Transverse colon (tissue), 4 donors: ENCODE data around the gene KNSTRN. TPM values are rescaled to one million over a fixed set of nuclear protein-coding genes. Genes with fewer than 3 reads are reported as not detected.
A peak's percentile ranks its signal among the peaks of the same experiment; 100 is the strongest.

Source experiments
- DNase-seq: peaks from one replicate; pipeline ENCODE4 v3.0.0-alpha.2; 2019
- H3K27ac ChIP-seq, 4 donors: fragments of 200-600 bp; sonication (generic); 2 replicates each; pipeline ENCODE4 v1.5.1; 2016 to 2018; ENCODE audit warnings: inconsistent platforms in 4 of 4
- H3K27me3 ChIP-seq: fragments of 200-600 bp; sonication (generic); 2 replicates; pipeline ENCODE4 v1.5.1; 2017; ENCODE audit warnings: inconsistent platforms
- H3K36me3 ChIP-seq, 4 donors: fragments of 200-600 bp; sonication (generic); 2 replicates each; pipeline ENCODE4 v1.5.1; 2017 to 2019; ENCODE audit warnings: inconsistent platforms in 4 of 4
- H3K4me1 ChIP-seq, 4 donors: fragments of 200-600 bp; sonication (generic); 2 replicates each; pipeline ENCODE4 v1.5.1; 2017 to 2020; ENCODE audit warnings: inconsistent platforms in 4 of 4
- H3K4me3 ChIP-seq, 4 donors: fragments of 200-600 bp; sonication (generic); 1 replicate in 1 of 4; 2 replicates in 3 of 4; pipeline versions ENCODE4 v1.5.1 to v1.6.1; 2017 to 2019; ENCODE audit warnings: inconsistent platforms in 4 of 4
- H3K9me3 ChIP-seq, 2 donors: fragments of 200-600 bp; sonication (generic); 2 replicates each; pipeline ENCODE4 v1.5.1; 2017 to 2019; ENCODE audit warnings: inconsistent platforms in 2 of 2
- EP300 ChIP-seq: sonication (generic); formaldehyde crosslinking; IDR thresholded peaks from one replicate; pipeline ENCODE4 v1.6.1; 2017; ENCODE audit warnings: antibody characterized with exemption, low read depth
- POLR2A ChIP-seq: fragments of 450-650 bp; IDR thresholded peaks from one replicate; pipeline ENCODE4 v1.6.1; 2016; ENCODE audit warnings: antibody characterized with exemption, mild to moderate bottlenecking, moderate library complexity
- POLR2AphosphoS5 ChIP-seq, 3 donors: sonication (generic); formaldehyde crosslinking; IDR thresholded peaks; one replicate each; pipeline ENCODE4 v1.6.1; 2016; ENCODE audit warnings: antibody characterized with exemption in 3 of 3
- WGBS, 2 donors: methylation state at CpG; one replicate each; pipeline ENCODE4 v1.1.5; 2018; ENCODE audit warnings: low coverage in 1 of 2; 5-methylcytosine and 5-hydroxymethylcytosine counted together
- in situ Hi-C, 4 donors: fragments of 200-750 bp; cut with MboI; loops; one replicate each; pipeline versions ENCODE4 v1.15.0 to v1.15.1; 2017; ENCODE audit warnings: low sequenced_read_pairs in 3 of 4, low pct_ligation_motif_present in 1 of 4, low pct_unique_long_range_greater_than_20kb in 1 of 4
- intact Hi-C: fragments of 100-400 bp; cut with DNase I; formaldehyde crosslinking; loops from one replicate; pipeline ENCODE4 v1.15.1; 2023; ENCODE audit warnings: low total_unique reads
- total RNA-seq, 4 donors: library from RNA; depleted of rRNA; stranded (reverse); fragments of >200 nt; gene quantifications; one replicate each; pipeline ENCODE4 v1.1.0, GENCODE V29; 2016
- TF ChIP-seq, protein P1 (sequence below), 5 experiments: fragments of 200-600 bp in 3 of 5; fragments of 450-650 bp in 2 of 5; sonication (generic) in 3 of 5; IDR thresholded peaks; 1 replicate in 2 of 5; 2 replicates in 3 of 5; pipeline ENCODE4 v1.5.1; 2016 to 2017; ENCODE audit warnings: antibody characterized with exemption in 5 of 5, inconsistent platforms in 3 of 5, mild to moderate bottlenecking in 2 of 5, moderate library complexity in 1 of 5

The KNSTRN gene
- total RNA-seq: 10 to 100 TPM in 1 of 4 donors, 1 to 10 TPM in 3; 7.5 to 80.4 (median 8.3) TPM

DNA sequence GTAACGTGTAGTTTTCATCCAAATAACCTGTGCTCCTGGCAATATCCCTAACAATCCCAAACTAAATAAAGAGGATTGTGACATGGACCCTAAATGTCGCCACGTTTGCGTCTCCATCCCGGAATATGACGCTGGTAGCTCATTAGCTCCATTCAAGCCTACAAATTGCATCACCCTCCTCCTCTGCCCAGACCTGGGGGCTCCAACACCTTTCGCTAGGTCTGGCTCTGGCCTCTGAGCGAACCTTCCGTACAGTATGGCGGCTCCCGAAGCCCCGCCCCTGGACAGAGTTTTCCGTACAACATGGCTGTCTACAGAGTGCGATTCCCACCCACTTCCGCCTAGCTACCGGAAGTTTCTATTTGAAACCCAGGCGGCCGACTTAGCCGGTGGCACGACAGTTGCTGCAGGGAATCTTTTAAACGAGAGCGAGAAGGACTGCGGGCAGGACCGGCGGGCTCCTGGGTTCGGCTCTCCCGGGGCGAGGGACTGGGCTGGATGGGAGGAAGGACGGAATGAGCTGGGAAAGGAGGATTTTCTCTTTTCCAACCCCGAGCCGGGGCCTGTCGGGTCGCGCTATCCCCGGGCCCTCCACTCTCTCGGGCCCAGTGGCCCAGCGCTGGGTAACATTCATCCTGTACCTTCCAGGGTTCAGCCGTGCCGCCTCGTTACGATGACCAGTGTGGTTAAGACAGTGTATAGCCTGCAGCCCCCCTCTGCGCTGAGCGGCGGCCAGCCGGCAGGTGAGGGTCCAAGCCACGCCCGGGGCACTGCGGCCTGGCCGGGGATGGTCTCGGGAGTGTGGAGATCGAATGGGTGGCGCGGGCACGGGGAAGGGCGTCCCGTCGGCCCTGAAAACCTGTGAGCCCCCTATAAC, at the start of gene KNSTRN:
KNSTRN (plus strand) TSS at position 142 of the 877 bp plus-strand sequence; CDS start at position 257, 115 bp downstream.
- Histone ChIP-seq H3K27me3 (no peaks in the 10 kb centered on the region), H3K9me3 (no peaks in the 10 kb centered on the region), H3K36me3 (no peaks in the 10 kb centered on the region), H3K4me1 (peaks cover 6 to 24% (median 14%) of the 10 kb centered on the region in 4 donors), H3K4me3 (peak within 1 kb of the TSS; percentile 77 to 84 (median 78)), H3K27ac (peak within 1 kb of the TSS; percentile 47 to 71 (median 61))
- TF ChIP-seq POLR2AphosphoS5 (IDR thresholded peaks at IDR 0.05) (peak in 2 of 3 donors; percentile 43 to 73), POLR2A (no peak), EP300 (no peak)
- TF ChIP-seq, protein P1, sequence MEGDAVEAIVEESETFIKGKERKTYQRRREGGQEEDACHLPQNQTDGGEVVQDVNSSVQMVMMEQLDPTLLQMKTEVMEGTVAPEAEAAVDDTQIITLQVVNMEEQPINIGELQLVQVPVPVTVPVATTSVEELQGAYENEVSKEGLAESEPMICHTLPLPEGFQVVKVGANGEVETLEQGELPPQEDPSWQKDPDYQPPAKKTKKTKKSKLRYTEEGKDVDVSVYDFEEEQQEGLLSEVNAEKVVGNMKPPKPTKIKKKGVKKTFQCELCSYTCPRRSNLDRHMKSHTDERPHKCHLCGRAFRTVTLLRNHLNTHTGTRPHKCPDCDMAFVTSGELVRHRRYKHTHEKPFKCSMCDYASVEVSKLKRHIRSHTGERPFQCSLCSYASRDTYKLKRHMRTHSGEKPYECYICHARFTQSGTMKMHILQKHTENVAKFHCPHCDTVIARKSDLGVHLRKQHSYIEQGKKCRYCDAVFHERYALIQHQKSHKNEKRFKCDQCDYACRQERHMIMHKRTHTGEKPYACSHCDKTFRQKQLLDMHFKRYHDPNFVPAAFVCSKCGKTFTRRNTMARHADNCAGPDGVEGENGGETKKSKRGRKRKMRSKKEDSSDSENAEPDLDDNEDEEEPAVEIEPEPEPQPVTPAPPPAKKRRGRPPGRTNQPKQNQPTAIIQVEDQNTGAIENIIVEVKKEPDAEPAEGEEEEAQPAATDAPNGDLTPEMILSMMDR (IDR thresholded peaks at IDR 0.05): no peak
- WGBS, 2 donors: 0 to 8% methylated on average over 1 to 43 of the region's 57 CpGs
- intact Hi-C loops (no loop called here), in situ Hi-C loops (no loop called here)
- peak; percentile 94 for DNase-seq

DNA sequence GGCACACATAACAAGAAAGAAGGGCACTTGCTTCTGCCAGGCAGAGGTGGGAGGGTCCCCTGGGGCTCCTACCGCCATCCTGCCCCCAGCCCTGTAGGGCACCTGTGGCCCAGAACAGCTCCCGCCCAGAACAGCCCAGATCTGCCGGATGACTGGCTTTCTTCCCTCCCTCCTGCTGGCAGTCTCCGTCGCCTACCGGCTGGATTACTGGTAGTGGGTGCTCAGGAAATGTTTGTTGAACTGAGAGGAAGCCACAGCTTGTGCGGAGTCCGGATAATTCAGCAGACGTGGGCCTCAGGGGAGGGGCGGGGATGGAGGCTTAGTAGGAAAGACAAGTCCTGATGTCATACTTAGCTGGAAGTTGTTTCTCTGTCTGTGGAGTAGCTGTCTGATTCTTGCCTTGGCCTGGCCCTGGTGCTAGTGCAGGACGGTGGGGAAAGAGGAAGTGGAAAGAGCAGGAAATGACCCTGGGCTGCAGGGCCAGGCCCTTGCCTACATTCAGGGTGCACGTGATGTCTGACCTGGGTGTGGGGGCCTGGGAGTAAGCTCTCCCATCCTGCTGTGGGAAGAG, 48.5 kb upstream of the KNSTRN start:
- intact Hi-C loops: no loop called here
- peak; percentile 56 for DNase-seq
- H3K27me3 ChIP-seq: no peaks in the 10 kb centered on the region
- TF ChIP-seq, protein P1 (IDR thresholded peaks at IDR 0.05): no peak
- peak; percentile 16 to 57 (median 19) for TF ChIP-seq POLR2AphosphoS5 (IDR thresholded peaks at IDR 0.05)
- no peak for TF ChIP-seq EP300
- TF ChIP-seq POLR2A: peak; percentile 26
- H3K4me1 ChIP-seq: peaks cover 35 to 92% (median 54%) of the 10 kb centered on the region in 4 donors
- 41% methylated on average over 12 of the region's 12 CpGs; no CpG with 5 or more reads in 1 of the 2 donors for WGBS, 2 donors
- no peaks in the 10 kb centered on the region for H3K36me3 ChIP-seq
- in situ Hi-C loops: no loop called here
- H3K27ac ChIP-seq: peak overlapping the region; percentile 95 to 98 (median 96)
- H3K9me3 ChIP-seq: no peaks in the 10 kb centered on the region
- H3K4me3 ChIP-seq: no peak overlapping the region

GRCh38 chr15:40334541-40334940, 48.0 kb upstream of the KNSTRN start:
- TF ChIP-seq POLR2A (no peak), POLR2AphosphoS5 (IDR thresholded peaks at IDR 0.05) (no peak), EP300 (no peak)
- TF ChIP-seq, protein P1 (IDR thresholded peaks at IDR 0.05): no peak
- DNase-seq: no peak
- no peak overlapping the region for H3K4me3 ChIP-seq
- peaks cover 37 to 92% (median 58%) of the 10 kb centered on the region in 4 donors for H3K4me1 ChIP-seq
- WGBS, 2 donors: 65% methylated on average over 3 of the region's 3 CpGs; no CpG with 5 or more reads in 1 of the 2 donors
- H3K36me3 ChIP-seq: no peaks in the 10 kb centered on the region
- in situ Hi-C loops (no loop called here), intact Hi-C loops (no loop called here)
- no peaks in the 10 kb centered on the region for H3K27me3 ChIP-seq
- H3K27ac ChIP-seq: peak overlapping the region; percentile 95 to 98 (median 96)
- no peaks in the 10 kb centered on the region for H3K9me3 ChIP-seq
